Esophagus muscularis mucosa (tissue), 4 donors: ENCODE results near the gene ZNF584.

Source experiments
- CTCF ChIP-seq, 3 experiments: fragments of 200-600 bp in 2 of 3; fragments of 450-650 bp in 1 of 3; sonication (generic) in 2 of 3; IDR thresholded peaks; one replicate each; pipeline ENCODE4 v1.5.1; 2017 to 2019; ENCODE audit warnings: antibody characterized with exemption in 3 of 3, mild to moderate bottlenecking in 2 of 3, moderate library complexity in 1 of 3
- EP300 ChIP-seq: sonication (generic); formaldehyde crosslinking; IDR thresholded peaks from one replicate; pipeline ENCODE4 v1.6.1; 2017; ENCODE audit warnings: antibody characterized with exemption
- POLR2A ChIP-seq: fragments of 450-650 bp; IDR thresholded peaks from one replicate; pipeline ENCODE4 v1.6.1; 2017; ENCODE audit warnings: antibody characterized with exemption, moderate library complexity, mild to moderate bottlenecking, low read depth
- POLR2AphosphoS5 ChIP-seq, 2 donors: sonication (generic); formaldehyde crosslinking; IDR thresholded peaks; one replicate each; pipeline ENCODE4 v1.6.1; 2017; ENCODE audit warnings: antibody characterized with exemption in 2 of 2

GRCh38 chr19:58406818-58407657, 1.4 kb upstream of the ZNF584 start:
- no peak for TF ChIP-seq POLR2A
- TF ChIP-seq CTCF (IDR thresholded peaks at IDR 0.05) = peak; percentile 11 to 29 (median 11)
- no peak for TF ChIP-seq POLR2AphosphoS5 (IDR thresholded peaks at IDR 0.05)
- no peak for TF ChIP-seq EP300
